ENCODE data around the gene UBQLN2.
A peak's percentile ranks its signal among the peaks of the same experiment; 100 is the strongest.
"Not testable (repeated sequence)": the region's sequence is repeated elsewhere in the genome, so short reads cannot be mapped to it uniquely, and the experiment has no call there.

The UBQLN2 gene

DNA sequence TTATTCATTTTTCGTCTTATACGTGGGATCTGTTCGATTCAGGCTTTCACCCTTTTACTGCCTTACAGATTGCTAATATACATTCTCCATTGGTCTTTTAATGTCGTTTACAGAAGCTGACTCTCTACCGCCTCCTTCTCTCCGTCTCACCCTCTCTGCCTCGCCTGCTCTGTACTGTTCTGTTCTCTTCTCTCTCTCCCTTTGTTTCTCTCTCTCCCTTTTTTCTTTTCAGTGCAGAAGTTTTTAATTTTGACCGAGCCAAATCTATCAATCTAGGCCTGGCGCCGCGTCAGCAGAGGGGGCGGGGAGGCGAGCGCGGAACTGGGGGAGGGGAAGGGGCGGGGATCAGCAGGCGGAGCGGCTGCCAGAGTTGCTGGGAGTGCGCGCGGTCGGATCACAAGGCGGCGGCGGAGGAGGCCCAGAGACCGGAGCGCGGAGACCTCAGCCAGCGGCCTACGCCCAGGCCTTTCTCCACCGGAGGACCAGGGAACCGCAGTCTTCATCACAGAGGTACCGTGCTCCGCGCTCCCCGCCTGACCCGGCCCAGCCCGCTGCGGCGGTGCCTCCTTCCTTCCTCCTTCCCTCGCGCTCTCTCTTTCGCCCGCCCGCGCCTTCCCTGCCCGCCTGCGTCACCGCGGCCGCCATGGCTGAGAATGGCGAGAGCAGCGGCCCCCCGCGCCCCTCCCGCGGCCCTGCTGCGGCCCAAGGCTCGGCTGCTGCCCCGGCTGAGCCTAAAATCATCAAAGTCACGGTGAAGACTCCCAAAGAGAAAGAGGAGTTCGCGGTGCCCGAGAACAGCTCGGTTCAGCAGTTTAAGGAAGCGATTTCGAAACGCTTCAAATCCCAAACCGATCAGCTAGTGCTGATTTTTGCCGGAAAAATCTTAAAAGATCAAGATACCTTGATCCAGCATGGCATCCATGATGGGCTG, at the start of gene UBQLN2:
Gene UBQLN2, plus strand, starts transcription at position 397 of the 931 bp plus-strand sequence. Its CDS starts 247 bp downstream, at position 644.
- peak; percentile 85 for DNase-seq

DNA sequence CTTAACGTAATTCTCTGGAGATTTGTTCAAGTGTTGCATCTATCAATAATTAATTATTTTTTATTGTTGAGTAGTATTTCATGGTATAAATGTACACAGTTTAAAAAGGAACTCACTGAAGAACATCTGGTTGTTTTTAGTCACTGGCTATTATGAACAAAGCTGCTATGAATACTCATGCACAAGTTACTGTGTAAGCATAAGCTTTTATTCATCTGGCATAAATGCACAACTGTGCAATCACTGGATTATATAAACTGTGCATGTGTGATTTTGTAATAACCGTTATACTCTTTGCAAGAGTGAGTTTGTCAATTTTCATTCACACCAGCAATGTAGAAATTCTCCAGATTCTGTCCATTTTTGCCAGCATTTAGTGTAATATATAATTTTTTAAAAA, 43.8 kb upstream of the UBQLN2 start:
- no peak for DNase-seq

DNA sequence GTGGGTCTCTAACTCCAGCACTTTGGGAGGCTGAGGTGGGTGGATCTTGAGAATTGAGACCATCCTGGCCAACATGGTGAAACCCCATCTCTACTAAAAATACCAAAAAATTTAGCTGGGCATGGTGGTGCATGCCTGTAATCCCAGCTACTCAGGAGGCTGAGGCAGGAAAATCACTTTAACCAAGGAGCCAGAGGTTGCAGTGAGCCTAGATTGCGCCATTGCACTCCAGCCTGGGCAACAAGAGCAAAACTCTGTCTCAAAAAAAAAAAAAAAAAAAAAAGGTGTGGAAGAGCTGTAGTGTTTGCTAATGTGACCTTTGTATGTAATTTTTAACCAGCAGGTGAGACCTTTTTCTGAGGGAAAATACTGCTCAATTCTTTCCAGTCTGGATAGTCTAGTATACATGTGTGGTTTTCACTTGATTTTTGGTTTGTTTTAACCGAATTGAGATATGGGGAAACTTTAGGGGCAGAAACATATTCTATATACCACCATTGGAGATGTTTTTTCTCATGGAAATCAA, 33.9 kb upstream of the UBQLN2 start:
- not testable (repeated sequence) for DNase-seq

DNA sequence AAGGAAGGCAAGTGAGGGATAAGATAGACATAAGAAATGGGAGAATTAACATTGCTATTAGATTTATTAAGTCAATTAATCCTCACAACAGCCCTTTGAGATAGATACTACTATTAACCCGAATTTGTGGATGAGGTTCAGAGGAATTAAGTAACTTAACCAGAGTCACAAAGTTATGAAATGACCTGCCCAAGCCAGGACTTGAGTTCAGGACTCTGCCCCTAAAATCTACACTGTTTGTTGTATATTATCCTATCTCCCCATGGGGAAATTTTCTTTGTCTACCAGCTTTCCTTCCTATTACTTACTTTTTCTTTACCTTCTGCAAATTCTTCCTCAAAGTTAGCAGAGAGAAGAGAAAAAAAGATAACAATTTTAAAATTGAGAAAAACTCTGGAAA, 33.4 kb upstream of the UBQLN2 start:
- no peak for DNase-seq

DNA sequence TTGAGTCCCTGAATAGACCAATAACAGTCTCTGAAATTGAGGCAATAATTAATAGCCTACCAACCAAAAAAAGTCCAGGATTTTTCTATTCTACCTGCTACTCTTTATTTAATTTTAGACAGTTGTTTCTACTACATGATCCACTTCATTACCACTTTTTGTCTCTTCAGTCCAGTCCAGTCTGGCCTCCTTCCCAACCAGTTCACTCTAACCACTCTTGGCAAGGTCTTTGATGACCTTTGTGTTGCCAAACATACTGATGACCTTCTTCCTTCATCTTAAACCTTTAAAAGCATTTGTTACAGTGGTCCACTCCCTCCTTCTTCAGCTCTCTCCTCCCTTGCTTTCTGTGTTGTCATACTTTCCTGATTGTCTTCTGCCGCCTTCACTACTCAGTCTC, 12.8 kb upstream of the UBQLN2 start:
- no peak for DNase-seq

DNA sequence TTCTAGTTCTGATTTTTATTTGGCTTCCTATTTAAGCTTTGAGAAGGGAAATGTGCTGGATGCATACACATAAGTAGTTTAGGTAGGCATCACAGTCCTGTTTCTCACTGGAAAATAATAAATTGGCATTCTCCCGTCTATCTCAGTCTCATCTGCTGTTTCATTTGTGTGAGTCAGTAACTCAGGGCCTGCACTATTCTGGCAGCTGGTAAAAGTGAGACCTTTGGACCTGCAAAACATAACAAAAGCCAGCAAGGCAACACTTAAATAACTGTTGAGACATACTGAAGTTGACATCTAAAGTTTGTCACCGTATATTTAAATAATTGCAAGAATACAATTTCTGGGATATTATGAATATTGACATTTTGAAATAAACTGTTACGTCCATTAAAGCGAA, 8.6 kb upstream of the UBQLN2 start:
- no peak for DNase-seq

DNA sequence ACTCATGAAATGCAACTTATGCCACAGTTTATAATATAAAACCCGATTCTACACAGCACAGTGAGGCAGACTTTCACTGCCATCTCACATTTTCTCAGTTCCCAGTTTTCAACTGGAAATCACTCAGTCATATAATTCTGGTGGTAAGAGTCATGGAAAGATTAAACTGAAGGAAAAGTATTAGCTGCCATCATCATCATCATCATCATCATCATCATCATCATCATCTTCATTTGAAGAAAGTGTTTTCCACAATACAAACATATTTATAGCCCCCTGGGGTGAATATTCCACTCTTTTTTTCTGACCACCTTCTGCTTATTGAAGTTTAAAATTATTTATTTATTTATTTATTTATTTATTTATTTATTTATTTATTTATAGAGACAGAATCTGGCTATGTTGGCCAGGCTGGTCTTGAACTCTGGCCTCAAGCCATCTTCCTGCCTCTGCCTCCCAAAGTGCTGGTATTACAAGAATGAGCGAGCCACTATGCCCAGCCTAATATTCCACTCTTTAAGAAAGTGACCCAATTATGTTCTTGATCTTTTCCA, 6.0 kb upstream of the UBQLN2 start:
- DNase-seq = no peak

DNA sequence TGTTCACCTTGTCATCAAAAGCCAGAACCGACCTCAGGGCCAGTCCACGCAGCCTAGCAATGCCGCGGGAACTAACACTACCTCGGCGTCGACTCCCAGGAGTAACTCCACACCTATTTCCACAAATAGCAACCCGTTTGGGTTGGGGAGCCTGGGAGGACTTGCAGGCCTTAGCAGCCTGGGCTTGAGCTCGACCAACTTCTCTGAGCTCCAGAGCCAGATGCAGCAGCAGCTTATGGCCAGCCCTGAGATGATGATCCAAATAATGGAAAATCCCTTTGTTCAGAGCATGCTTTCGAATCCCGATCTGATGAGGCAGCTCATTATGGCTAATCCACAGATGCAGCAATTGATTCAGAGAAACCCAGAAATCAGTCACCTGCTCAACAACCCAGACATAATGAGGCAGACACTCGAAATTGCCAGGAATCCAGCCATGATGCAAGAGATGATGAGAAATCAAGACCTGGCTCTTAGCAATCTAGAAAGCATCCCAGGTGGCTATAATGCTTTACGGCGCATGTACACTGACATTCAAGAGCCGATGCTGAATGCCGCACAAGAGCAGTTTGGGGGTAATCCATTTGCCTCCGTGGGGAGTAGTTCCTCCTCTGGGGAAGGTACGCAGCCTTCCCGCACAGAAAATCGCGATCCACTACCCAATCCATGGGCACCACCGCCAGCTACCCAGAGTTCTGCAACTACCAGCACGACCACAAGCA, 898 bp downstream of the UBQLN2 start:
- peak; percentile 19 for DNase-seq

DNA sequence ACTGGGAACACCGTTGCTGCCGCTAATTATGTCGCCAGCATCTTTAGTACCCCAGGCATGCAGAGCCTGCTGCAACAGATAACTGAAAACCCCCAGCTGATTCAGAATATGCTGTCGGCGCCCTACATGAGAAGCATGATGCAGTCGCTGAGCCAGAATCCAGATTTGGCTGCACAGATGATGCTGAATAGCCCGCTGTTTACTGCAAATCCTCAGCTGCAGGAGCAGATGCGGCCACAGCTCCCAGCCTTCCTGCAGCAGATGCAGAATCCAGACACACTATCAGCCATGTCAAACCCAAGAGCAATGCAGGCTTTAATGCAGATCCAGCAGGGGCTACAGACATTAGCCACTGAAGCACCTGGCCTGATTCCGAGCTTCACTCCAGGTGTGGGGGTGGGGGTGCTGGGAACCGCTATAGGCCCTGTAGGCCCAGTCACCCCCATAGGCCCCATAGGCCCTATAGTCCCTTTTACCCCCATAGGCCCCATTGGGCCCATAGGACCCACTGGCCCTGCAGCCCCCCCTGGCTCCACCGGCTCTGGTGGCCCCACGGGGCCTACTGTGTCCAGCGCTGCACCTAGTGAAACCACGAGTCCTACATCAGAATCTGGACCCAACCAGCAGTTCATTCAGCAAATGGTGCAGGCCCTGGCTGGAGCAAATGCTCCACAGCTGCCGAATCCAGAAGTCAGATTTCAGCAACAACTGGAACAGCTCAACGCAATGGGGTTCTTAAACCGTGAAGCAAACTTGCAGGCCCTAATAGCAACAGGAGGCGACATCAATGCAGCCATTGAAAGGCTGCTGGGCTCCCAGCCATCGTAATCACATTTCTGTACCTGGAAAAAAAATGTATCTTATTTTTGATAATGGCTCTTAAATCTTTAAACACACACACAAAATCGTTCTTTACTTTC, 1.8 kb downstream of the UBQLN2 start:
- no peak for DNase-seq

DNA sequence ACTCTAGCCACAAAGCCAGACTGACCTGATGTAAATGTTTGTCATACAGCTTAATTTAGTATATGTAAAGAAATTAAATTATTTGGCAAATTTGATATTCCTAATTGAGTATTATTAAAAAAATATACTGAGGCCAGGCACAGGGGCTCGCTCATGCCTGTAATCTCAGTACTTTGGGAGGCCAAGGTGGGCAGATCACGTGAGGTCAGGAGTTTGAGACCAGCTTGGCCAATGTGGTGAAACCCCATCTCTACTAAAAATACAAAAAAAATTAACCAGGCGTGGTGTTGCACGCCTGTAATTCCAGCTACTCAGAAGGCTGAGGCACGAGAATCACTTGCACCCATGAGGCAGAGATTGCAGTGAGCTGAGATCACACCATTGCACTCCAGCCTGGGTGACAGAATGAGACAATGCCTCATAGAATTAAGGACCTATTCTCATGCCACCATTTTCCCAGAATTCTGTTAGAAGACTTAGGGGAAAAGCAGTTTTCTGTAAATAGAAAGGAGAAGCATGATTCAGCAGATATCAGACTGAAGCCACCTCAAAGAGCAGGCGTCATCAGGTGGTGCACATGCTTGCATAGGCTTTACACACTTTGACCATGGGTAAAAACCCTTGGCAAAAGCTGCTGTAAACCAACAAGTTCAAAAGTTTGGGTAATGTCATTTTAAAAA, 6.1 kb downstream of the UBQLN2 start:
- DNase-seq = no peak

DNA sequence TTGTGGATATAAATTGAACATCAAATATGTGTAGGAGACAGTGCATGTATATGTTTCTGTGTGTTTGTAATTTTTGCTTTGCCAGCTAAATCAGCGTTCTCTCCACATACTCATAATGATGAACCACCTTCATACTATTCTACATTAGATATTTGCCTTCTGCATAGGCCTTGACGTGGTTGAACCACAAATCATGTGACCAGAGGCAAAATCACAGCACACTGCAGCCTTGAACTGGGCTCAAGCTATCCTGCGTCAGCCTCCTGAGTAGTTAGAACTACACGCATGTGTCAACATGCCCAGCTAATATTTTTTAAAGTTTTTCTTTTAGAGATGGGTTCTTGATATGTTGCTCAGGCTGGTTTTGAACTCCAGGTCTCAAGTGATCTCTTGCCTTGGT, 9.5 kb downstream of the UBQLN2 start:
- DNase-seq = peak; percentile 24

DNA sequence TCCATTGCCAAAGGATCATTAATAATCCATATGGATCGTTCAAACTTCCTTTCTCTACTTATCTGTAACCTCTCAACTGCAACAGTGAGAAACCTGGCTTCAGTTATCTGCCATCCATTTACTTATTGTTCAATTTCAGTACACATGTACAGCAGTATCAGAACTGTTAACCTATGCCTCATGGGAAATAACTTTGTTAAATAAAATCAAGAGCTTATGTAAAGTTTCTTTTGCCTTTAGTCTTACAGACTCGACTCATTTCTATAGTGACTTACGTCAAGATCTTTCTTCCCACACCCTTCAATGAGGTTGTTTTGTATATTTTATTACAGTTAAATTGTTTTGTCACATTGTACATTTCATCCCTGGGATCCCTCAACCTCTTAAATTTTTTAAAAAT, 11.4 kb downstream of the UBQLN2 start:
- DNase-seq = no peak

DNA sequence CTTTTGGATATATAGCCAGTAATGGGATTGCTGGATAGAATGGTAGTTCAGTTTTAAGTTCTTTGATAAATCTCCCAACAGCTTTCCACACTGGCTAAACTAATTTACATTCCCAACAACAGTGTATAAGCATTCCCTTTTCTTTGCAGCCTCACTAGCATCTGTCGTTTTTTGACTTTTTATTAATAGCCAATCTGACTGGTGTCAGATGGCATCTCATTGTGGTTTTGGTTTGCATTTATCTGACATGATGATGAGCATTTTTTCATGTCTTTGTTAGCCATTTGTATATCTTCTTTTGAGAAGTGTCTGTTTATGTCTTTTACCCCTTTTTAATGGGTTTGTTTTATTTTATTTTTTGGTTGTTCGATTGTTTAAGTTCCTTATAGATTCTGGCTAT, 13.3 kb downstream of the UBQLN2 start:
- no peak for DNase-seq

DNA sequence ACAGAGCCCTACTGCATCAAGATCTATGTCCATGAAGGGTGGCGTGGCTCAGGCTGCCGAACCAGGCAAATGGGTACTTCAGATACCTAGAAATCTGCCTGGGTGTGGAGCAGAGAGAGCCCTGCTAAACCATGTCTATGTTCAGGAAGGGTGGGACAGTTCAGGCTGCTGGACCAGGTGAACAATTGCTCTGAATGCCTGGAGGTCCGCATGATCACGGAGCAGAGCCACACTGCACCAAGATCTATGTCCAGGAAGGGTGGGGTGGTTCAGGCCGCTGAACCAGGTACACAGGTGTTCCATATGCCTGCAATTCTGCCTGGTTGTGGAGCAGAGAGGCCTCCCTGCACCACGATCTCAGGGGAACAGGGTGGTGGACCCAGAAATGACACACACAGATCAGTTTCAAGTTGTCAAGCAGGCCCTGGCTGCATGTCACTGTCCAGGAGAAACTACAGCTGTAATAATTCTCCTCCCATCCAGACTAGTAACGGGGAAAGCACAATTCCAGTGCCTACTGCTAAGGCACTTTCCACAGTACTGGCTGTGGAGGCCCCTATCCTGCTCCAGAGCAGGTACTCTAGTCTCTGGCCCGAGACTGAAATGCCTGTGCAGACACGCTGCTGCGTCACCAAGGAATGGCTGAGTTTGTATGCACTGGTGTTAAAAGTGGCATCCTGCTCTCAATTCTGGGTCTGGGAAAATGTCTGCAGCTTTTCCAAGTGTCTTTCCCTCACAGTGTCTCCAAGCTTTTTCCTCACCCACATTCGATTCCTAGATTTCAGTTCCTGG, 25.2 kb downstream of the UBQLN2 start:
- no peak for DNase-seq

DNA sequence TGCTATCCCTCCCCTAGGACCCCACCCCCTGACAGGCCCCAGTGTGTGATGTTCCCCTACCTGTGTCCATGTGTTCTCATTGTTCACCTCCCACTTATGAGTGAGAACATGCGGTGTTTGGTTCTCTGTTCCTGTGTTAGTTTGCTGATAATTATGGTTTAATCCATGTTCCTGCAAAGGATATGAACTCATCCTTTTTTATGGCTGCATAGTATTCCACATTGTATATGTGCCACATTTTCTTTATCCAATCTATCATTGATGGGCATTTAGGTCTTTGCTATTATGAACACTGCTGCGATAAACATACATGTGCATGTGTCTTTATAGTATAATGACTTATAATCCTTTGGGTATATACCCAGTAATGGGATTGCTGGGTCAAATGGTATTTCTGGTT, 28.4 kb downstream of the UBQLN2 start:
- DNase-seq = not testable (repeated sequence)

DNA sequence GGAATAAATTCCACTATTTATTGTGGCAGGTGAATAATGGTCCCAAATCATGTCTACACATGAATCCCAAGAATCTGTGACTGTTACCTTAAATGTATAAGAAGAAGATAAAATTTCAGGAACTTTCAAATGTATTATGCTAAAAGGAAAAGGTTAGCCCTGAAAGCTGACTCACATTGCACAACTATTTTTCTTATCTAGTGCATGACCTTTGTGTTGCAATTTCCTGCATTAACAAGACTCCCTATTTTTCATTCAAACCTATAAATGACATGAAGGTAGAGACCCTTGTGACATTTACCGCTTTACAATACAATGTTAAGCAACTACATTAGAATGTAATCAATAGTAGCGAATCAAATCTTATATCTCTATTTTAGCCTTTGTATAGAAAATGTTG, 36.7 kb downstream of the UBQLN2 start:
- DNase-seq = no peak

DNA sequence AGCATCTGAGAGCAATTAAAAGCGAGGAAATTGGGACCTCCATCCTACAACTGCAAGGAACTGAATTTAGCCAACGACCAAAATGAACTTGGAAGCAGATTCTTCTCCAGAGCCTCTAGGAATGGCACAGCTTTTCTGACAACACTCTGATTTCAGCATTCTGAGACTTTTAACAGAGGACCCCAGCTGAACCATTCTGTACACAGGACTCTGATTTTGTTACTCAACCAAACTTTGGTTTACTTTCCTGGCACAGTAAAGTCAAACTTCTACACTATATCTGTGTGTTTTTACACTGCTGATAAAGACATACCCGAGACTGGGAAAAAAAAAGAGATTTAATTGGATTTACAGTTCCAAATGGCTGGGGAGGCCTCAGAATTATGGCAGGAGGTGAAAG, 37.6 kb downstream of the UBQLN2 start:
- DNase-seq = no peak

DNA sequence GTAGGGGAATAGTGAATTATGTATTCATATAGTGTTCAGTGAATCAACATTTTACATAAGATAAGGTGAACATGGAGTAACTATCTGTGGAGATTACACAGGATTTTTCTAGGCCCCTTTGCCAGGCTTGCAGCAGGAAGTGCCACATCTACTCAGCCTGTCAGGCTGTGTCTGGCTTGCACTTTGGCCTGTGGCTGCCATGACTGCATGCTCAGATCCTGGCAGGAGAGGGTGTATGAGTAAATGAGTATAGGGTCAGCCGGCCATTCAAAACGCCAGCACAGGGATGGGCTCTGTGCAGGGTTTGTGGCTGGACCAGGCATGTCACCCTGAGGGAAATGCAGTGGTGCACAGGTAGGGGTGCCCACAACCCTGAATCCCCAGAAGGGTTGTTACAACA, 51.9 kb downstream of the UBQLN2 start:
- DNase-seq = no peak
